Thymus (tissue), 11 donors: Measurements from ENCODE around the gene AVPR2. TPM values are rescaled to one million over a fixed set of nuclear protein-coding genes. Genes with fewer than 3 reads are reported as not detected.

ENCODE experiments used
- DNase-seq, 9 donors: peaks; one replicate each; pipeline ENCODE4 v3.0.0-alpha.2; 2013; ENCODE audit warnings: low spot score in 9 of 9, low read depth in 6 of 9, missing footprints in 1 of 9
- H3K27ac ChIP-seq, 2 donors: one replicate each; pipeline ENCODE4 v1.5.1; 2013; ENCODE audit warnings: control low read depth in 1 of 2, low read depth in 1 of 2, low read length in 1 of 2, mild to moderate bottlenecking in 1 of 2, moderate library complexity in 1 of 2
- H3K27me3 ChIP-seq, 2 donors: one replicate each; pipeline ENCODE4 v1.5.1; 2013; ENCODE audit warnings: low read length in 1 of 2; ENCODE audit not compliant: control insufficient read depth in 2 of 2, insufficient read depth in 1 of 2
- H3K36me3 ChIP-seq, 2 donors: one replicate each; pipeline ENCODE4 v1.5.1; 2013; ENCODE audit warnings: low read length in 1 of 2, mild to moderate bottlenecking in 1 of 2, moderate library complexity in 1 of 2; ENCODE audit not compliant: control insufficient read depth in 2 of 2, insufficient read depth in 2 of 2
- H3K4me1 ChIP-seq, 2 donors: one replicate each; pipeline ENCODE4 v1.5.1; 2013; ENCODE audit warnings: low read length in 2 of 2; ENCODE audit not compliant: control insufficient read depth in 2 of 2, insufficient read depth in 2 of 2
- H3K4me3 ChIP-seq, 2 donors: one replicate each; pipeline ENCODE4 v1.5.1; 2013; ENCODE audit warnings: low read length in 2 of 2, control low read depth in 1 of 2, mild to moderate bottlenecking in 1 of 2
- H3K9me3 ChIP-seq, 2 donors: one replicate each; pipeline ENCODE4 v1.5.1; 2013; ENCODE audit warnings: low read length in 1 of 2, mild to moderate bottlenecking in 1 of 2; ENCODE audit not compliant: control insufficient read depth in 2 of 2, insufficient read depth in 1 of 2
- WGBS: extraction: QIAGEN DNeasy Blood & Tissue Kit; methylation state at CpG from one replicate; pipeline ENCODE4 v1.1.7; 2013; 5-methylcytosine and 5-hydroxymethylcytosine counted together
- polyA plus RNA-seq: library from polyadenylated mRNA; stranded (reverse); fragments of 200-250 nt; gene quantifications from one replicate; pipeline ENCODE4 v1.2.3, GENCODE V29; 2013
- total RNA-seq: library from RNA; stranded (reverse); fragments of 120-200 nt; gene quantifications from one replicate; pipeline ENCODE4 v1.2.4, GENCODE V29; 2013
- donor health status: healthy.

Gene AVPR2
- total and polyA plus RNA-seq, 2 donors: 0.24 to 1.8 TPM

GRCh38 chrX:153929576-153929975, 25.1 kb downstream of the AVPR2 start:
- Histone ChIP-seq H3K9me3 (peaks cover 0 to 7% of the 10 kb centered on the region in 2 donors), H3K4me1 (peaks cover 0 to 53% of the 10 kb centered on the region in 2 donors), H3K27ac (peak overlapping the region; percentile 31 to 93), H3K27me3 (peaks cover 0 to 28% of the 10 kb centered on the region in 2 donors), H3K36me3 (peaks cover 15 to 37% of the 10 kb centered on the region in 2 donors), H3K4me3 (peak overlapping the region in 1 of 2 donors; percentile 46)
- DNase-seq: no peak
- WGBS: 91% methylated on average over 10 of the region's 10 CpGs

- Histone ChIP-seq H3K36me3 (peaks cover 15 to 37% of the 10 kb centered on the region in 2 donors), H3K4me1 (peaks cover 0 to 48% of the 10 kb centered on the region in 2 donors), H3K27me3 (peaks cover 0 to 28% of the 10 kb centered on the region in 2 donors), H3K27ac (no peak overlapping the region), H3K4me3 (no peak overlapping the region), H3K9me3 (peaks cover 0 to 7% of the 10 kb centered on the region in 2 donors)
- WGBS: 97% methylated on average over 31 of the region's 31 CpGs
- no peak for DNase-seq
These were observed 25.8 kb downstream of the AVPR2 start for GRCh38 chrX:153930011-153930910.

- no peak overlapping the region for H3K4me3 ChIP-seq
- peaks cover 0 to 7% of the 10 kb centered on the region in 2 donors for H3K9me3 ChIP-seq
- WGBS: 99% methylated on average over 8 of the region's 8 CpGs
- H3K27ac ChIP-seq: no peak overlapping the region
- H3K4me1 ChIP-seq: peaks cover 0 to 50% of the 10 kb centered on the region in 2 donors
- H3K36me3 ChIP-seq: peaks cover 15 to 37% of the 10 kb centered on the region in 2 donors
- H3K27me3 ChIP-seq: peaks cover 0 to 29% of the 10 kb centered on the region in 2 donors
- DNase-seq: no peak
These were observed 26.7 kb downstream of the AVPR2 start for GRCh38 chrX:153931151-153931550.

- H3K9me3 ChIP-seq: peaks cover 0 to 7% of the 10 kb centered on the region in 2 donors
- WGBS: 98% methylated on average over 13 of the region's 13 CpGs
- no peak for DNase-seq
- no peak overlapping the region for H3K4me3 ChIP-seq
- peaks cover 15 to 37% of the 10 kb centered on the region in 2 donors for H3K36me3 ChIP-seq
- peaks cover 0 to 45% of the 10 kb centered on the region in 2 donors for H3K4me1 ChIP-seq
- H3K27ac ChIP-seq: no peak overlapping the region
- H3K27me3 ChIP-seq: peaks cover 0 to 31% of the 10 kb centered on the region in 2 donors
These were observed 27.3 kb downstream of the AVPR2 start for GRCh38 chrX:153931748-153932147.

- H3K27ac ChIP-seq: no peak overlapping the region
- 97% methylated on average over 13 of the region's 13 CpGs for WGBS
- H3K4me1 ChIP-seq: peaks cover 0 to 39% of the 10 kb centered on the region in 2 donors
These were observed 27.9 kb downstream of the AVPR2 start for GRCh38 chrX:153932220-153932915.

GRCh38 chrX:153933748-153934147, 29.3 kb downstream of the AVPR2 start:
- Histone ChIP-seq H3K27me3 (peaks cover 0 to 31% of the 10 kb centered on the region in 2 donors), H3K4me3 (peak overlapping the region; percentile 52 to 67), H3K4me1 (peaks cover 0 to 35% of the 10 kb centered on the region in 2 donors), H3K36me3 (peaks cover 15 to 37% of the 10 kb centered on the region in 2 donors), H3K9me3 (no peaks in the 10 kb centered on the region), H3K27ac (no peak overlapping the region)
- DNase-seq: no peak
- WGBS: 70% methylated on average over 7 of the region's 7 CpGs

More at GRCh38 chrX:153932220-153932915, 27.9 kb downstream of the AVPR2 start:
- DNase-seq: no peak
- no peak overlapping the region for H3K4me3 ChIP-seq
- peaks cover 0 to 6% of the 10 kb centered on the region in 2 donors for H3K9me3 ChIP-seq
- peaks cover 0 to 31% of the 10 kb centered on the region in 2 donors for H3K27me3 ChIP-seq
- H3K36me3 ChIP-seq: peaks cover 15 to 37% of the 10 kb centered on the region in 2 donors

GRCh38 chrX:153934148-153934761, 29.8 kb downstream of the AVPR2 start:
- H3K27me3 ChIP-seq: peaks cover 0 to 33% of the 10 kb centered on the region in 2 donors
- DNase-seq: no peak
- H3K27ac ChIP-seq: peak overlapping the region; percentile 32 to 60
- WGBS: 16% methylated on average over 33 of the region's 33 CpGs
- peaks cover 0 to 30% of the 10 kb centered on the region in 2 donors for H3K4me1 ChIP-seq
- no peaks in the 10 kb centered on the region for H3K9me3 ChIP-seq
- peaks cover 15 to 37% of the 10 kb centered on the region in 2 donors for H3K36me3 ChIP-seq
- peak overlapping the region; percentile 52 to 67 for H3K4me3 ChIP-seq

- WGBS: under 1% methylated on average over 78 of the region's 87 CpGs
- H3K9me3 ChIP-seq: no peaks in the 10 kb centered on the region
- peaks cover 15 to 31% of the 10 kb centered on the region in 2 donors for H3K36me3 ChIP-seq
- DNase-seq: peak in 2 of 9 donors; percentile 40 to 61
- peaks cover 0 to 24% of the 10 kb centered on the region in 2 donors for H3K4me1 ChIP-seq
- peak within 1 kb of the TSS; percentile 32 to 60 for H3K27ac ChIP-seq
- H3K27me3 ChIP-seq: peaks cover 0 to 39% of the 10 kb centered on the region in 2 donors
- H3K4me3 ChIP-seq: peak within 1 kb of the TSS; percentile 52 to 67
These were observed 30.4 kb downstream of the AVPR2 start, which contains the start of gene NAA10 for GRCh38 chrX:153934762-153935325. TSS of gene NAA10 (minus strand) at chrX:153935037. CDS start at chrX:153934904, 133 bp downstream.
